ENCODE results near the gene CRHR1.

DNA sequence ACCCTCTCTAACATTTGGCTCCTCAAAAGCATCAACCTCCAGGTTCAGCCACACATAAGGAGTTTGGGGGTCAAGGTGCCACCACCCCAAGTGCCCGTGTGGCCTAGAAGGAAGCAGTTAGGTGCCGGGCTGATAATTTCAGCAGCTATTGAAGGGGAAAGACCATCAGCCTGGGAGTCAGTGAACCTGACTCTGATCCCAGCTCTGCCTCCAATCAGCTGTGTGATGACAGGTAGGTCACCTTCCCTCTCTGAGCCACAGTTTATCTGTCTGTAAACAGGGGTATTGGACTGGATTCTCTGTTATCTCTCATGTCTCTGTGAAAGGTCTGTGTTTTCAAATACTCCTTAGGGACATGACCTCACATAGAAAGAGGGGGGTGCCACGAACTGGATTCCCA lies 3.9 kb downstream of the CRHR1 start:
- TF ChIP-seq, protein P1, sequence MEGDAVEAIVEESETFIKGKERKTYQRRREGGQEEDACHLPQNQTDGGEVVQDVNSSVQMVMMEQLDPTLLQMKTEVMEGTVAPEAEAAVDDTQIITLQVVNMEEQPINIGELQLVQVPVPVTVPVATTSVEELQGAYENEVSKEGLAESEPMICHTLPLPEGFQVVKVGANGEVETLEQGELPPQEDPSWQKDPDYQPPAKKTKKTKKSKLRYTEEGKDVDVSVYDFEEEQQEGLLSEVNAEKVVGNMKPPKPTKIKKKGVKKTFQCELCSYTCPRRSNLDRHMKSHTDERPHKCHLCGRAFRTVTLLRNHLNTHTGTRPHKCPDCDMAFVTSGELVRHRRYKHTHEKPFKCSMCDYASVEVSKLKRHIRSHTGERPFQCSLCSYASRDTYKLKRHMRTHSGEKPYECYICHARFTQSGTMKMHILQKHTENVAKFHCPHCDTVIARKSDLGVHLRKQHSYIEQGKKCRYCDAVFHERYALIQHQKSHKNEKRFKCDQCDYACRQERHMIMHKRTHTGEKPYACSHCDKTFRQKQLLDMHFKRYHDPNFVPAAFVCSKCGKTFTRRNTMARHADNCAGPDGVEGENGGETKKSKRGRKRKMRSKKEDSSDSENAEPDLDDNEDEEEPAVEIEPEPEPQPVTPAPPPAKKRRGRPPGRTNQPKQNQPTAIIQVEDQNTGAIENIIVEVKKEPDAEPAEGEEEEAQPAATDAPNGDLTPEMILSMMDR (IDR thresholded peaks at IDR 0.05; ENCODE audit: insufficient read depth, low read length): no peak
- TF ChIP-seq POLR2AphosphoS5 (IDR thresholded peaks at IDR 0.05; ENCODE audit: low read depth): no peak
- TF ChIP-seq, protein P2, sequence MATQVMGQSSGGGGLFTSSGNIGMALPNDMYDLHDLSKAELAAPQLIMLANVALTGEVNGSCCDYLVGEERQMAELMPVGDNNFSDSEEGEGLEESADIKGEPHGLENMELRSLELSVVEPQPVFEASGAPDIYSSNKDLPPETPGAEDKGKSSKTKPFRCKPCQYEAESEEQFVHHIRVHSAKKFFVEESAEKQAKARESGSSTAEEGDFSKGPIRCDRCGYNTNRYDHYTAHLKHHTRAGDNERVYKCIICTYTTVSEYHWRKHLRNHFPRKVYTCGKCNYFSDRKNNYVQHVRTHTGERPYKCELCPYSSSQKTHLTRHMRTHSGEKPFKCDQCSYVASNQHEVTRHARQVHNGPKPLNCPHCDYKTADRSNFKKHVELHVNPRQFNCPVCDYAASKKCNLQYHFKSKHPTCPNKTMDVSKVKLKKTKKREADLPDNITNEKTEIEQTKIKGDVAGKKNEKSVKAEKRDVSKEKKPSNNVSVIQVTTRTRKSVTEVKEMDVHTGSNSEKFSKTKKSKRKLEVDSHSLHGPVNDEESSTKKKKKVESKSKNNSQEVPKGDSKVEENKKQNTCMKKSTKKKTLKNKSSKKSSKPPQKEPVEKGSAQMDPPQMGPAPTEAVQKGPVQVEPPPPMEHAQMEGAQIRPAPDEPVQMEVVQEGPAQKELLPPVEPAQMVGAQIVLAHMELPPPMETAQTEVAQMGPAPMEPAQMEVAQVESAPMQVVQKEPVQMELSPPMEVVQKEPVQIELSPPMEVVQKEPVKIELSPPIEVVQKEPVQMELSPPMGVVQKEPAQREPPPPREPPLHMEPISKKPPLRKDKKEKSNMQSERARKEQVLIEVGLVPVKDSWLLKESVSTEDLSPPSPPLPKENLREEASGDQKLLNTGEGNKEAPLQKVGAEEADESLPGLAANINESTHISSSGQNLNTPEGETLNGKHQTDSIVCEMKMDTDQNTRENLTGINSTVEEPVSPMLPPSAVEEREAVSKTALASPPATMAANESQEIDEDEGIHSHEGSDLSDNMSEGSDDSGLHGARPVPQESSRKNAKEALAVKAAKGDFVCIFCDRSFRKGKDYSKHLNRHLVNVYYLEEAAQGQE (IDR thresholded peaks at IDR 0.05; ENCODE audit: insufficient replicate concordance, low read depth): no peak

Measured in HL-60 (cell line).